Heart right ventricle (tissue), 16 donors: ENCODE results near the gene CST7. TPM values are rescaled to one million over a fixed set of nuclear protein-coding genes. Genes with fewer than 3 reads are reported as not detected.

Source experiments
- ATAC-seq, 8 donors: fragments of 200-7000 bp; cut with Tn5 transposase; one replicate each; pipeline ENCODE4 v1.9.1; 2020; ENCODE audit warnings: mild to moderate bottlenecking in 8 of 8, moderate library complexity in 8 of 8, moderate number of reproducible peaks in 1 of 8
- DNase-seq, 2 donors: peaks; one replicate each; pipeline ENCODE4 v3.0.0-alpha.2; 2020
- H3K27ac ChIP-seq, 10 donors: fragments of 200-600 bp; sonication (generic) in 2 of 10; one replicate each; pipeline versions ENCODE4 v1.5.0 to v1.8.0; 2020 to 2022; ENCODE audit warnings: mild to moderate bottlenecking in 3 of 10
- H3K27me3 ChIP-seq, 7 donors: fragments of 200-600 bp; one replicate each; pipeline ENCODE4 v1.8.0; 2021 to 2022; ENCODE audit warnings: mild to moderate bottlenecking in 2 of 7
- H3K36me3 ChIP-seq, 9 donors: fragments of 200-600 bp; sonication (generic) in 1 of 9; one replicate each; pipeline versions ENCODE4 v1.5.0 to v1.8.0; 2020 to 2022; ENCODE audit warnings: mild to moderate bottlenecking in 2 of 9
- H3K4me1 ChIP-seq, 9 donors: fragments of 200-600 bp; sonication (generic) in 1 of 9; one replicate each; pipeline versions ENCODE4 v1.5.0 to v1.8.0; 2020 to 2022; ENCODE audit warnings: mild to moderate bottlenecking in 4 of 9
- H3K4me3 ChIP-seq, 10 donors: fragments of 200-600 bp; sonication (generic) in 2 of 10; one replicate each; pipeline versions ENCODE4 v1.5.0 to v1.8.0; 2020 to 2022; ENCODE audit warnings: mild to moderate bottlenecking in 7 of 10, moderate library complexity in 2 of 10
- H3K9me3 ChIP-seq, 11 donors: fragments of 200-600 bp in 10 of 11; sonication (generic) in 2 of 11; one replicate each; pipeline versions ENCODE4 v1.5.0 to v1.8.0; 2013 to 2022; ENCODE audit warnings: mild to moderate bottlenecking in 2 of 11, control low read depth in 1 of 11, moderate library complexity in 1 of 11
- CTCF ChIP-seq, 9 donors: fragments of 200-600 bp; sonication (generic) in 2 of 9; IDR thresholded peaks; one replicate each; pipeline versions ENCODE4 v1.5.0 to v1.8.0; 2021 to 2022; ENCODE audit warnings: antibody characterized with exemption in 9 of 9, mild to moderate bottlenecking in 5 of 9, moderate library complexity in 1 of 9
- WGBS, 2 donors: extraction: QIAGEN DNeasy Blood & Tissue Kit; methylation state at CpG; one replicate each; pipeline ENCODE4 v1.1.7; 2013; ENCODE audit warnings: inconsistent platforms in 1 of 2; 5-methylcytosine and 5-hydroxymethylcytosine counted together
- intact Hi-C, 10 donors: fragments of 100-400 bp; cut with DNase I; formaldehyde crosslinking; loops; one replicate each; pipeline versions ENCODE4 v1.11.1 to v1.14.2; 2022
- polyA plus RNA-seq, 2 donors: library from polyadenylated mRNA; stranded (reverse); fragments of 200-250 nt; gene quantifications; one replicate each; pipeline ENCODE4 v1.2.3, GENCODE V29; 2013
- total RNA-seq, 10 donors: library from RNA; stranded (reverse); fragmentation: NEBNext Ultra II Directional in 3 of 10; extraction: Animal tissue kit (Norgen Biotek cat#: 25700) in 3 of 10; gene quantifications; one replicate each; pipeline versions ENCODE4 v1.2.1 to v1.2.4, GENCODE V29; 2021 to 2023
- donor health status: Arrhythmogenic right ventricular cardiomyopathy.
- donor health status: ischemic (EF 13 %, LVEDD 7.1; RV severe dilation, severe dysfunction).
- donor health status: healthy with polysubstance abuse.
- donor health status: DM: no; HTN: yes; CAD: no.
- donor health status: DM: no; HTN: no; CAD: no.
- donor health status: ischemic (EF 25% LVEDD 6.9; RV normal size, moderate dysfunction).
- donor health status: ischemic (EF 25% LVEDD 5.7; RV mildly dilated, moderate dysfunction).
- donor health status: healthy.
- donor health status: DM: yes; HTN: yes; CAD: no.
- donor health status: Ischemic cardiomyopathy.
- donor health status: ischemic (EF 35%, LVEDD 5.7; RV mildly dilated, moderate dysfunction).
- donor health status: nonischemic (EF 11% LVEDD 7.7; RV severe dilation, severe dysfunction).
- donor health status: DM: yes; HTN: yes; CAD: no.
- donor health status: PGD.
- donor health status: ischemic (EF 29% LVEDD 5.4; RV normal size, mild dysfunction).
- donor health status: nonischemic (EF 23%, LVEDD 6.1; RV moderate dilation, normal function).

CST7 gene
- total and polyA plus RNA-seq, 12 donors = 0.28 to 10.0 (median 1.1) TPM; not detected in 2

- H3K4me1 ChIP-seq = peaks cover 0 to 95% (median 34%) of the 10 kb centered on the region in 9 donors
- TF ChIP-seq CTCF (IDR thresholded peaks at IDR 0.05) = no peak
- intact Hi-C loops = no loop called here
- no peaks in the 10 kb centered on the region for H3K9me3 ChIP-seq
- H3K36me3 ChIP-seq = peaks cover 0 to 16% (median 0%) of the 10 kb centered on the region in 9 donors
- DNase-seq (no peak), ATAC-seq (no peak)
- H3K27me3 ChIP-seq = no peaks in the 10 kb centered on the region
- H3K4me3 ChIP-seq = no peak overlapping the region
- 88 to 96% methylated on average over 2 of the region's 2 CpGs for WGBS, 2 donors
- no peak overlapping the region for H3K27ac ChIP-seq
Measured at GRCh38 chr20:24987244-24987643, 38.2 kb downstream of the CST7 start.

DNA sequence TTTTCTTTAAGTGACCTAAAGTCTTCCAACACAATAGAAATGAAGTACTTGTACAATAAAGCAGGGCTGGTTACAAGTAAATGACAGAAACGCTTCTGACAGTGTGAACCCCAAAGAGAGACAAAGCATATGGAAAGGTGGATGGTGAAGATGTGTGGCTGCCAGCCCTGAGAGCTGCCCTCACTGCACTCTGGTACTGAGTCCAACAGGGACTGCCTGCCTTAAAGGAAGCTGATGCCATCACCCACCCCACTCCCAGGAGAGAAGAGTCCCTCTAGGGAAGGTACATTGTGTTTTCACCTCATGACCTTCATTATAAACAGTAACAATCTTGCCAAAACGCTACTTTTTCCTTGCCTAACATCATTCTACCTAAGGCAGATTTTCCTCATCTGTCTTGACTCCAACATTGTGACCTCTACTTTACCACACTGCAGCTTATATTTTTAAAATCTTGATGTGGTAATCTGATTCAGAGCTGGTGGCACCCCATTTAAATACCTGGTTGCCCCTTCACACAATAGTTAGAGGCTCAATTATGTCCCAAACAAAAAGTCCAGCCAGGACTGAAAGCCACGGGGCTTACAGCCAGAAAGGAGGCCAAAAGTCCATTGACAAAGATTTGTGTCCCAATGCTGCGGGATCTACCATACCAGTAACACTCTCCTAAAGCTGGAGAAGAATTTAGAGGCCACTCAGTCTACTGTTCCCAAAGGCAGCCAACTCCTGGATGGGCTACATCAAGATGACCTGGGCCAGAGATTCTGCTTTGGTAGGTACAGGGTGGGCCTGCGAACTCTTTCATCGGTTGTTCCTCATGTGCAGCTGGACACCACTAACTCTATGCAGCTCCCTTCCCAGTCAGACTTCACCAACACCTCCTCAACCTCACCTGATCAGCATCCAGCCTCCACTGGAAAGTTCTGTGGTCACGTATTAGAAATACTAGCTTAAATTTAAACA lies 39.1 kb downstream of the CST7 start:
- Histone ChIP-seq H3K36me3 (peaks cover 0 to 9% (median 0%) of the 10 kb centered on the region in 9 donors), H3K27me3 (no peaks in the 10 kb centered on the region), H3K9me3 (no peaks in the 10 kb centered on the region), H3K27ac (peak overlapping the region in 1 of 10 donors; percentile 16), H3K4me1 (peaks cover 0 to 88% (median 37%) of the 10 kb centered on the region in 9 donors), H3K4me3 (no peak overlapping the region)
- intact Hi-C loops = no loop called here
- DNase-seq (no peak), ATAC-seq (no peak)
- WGBS, 2 donors = 90 to 94% methylated on average over 7 of the region's 7 CpGs
- no peak for TF ChIP-seq CTCF (IDR thresholded peaks at IDR 0.05)

DNA sequence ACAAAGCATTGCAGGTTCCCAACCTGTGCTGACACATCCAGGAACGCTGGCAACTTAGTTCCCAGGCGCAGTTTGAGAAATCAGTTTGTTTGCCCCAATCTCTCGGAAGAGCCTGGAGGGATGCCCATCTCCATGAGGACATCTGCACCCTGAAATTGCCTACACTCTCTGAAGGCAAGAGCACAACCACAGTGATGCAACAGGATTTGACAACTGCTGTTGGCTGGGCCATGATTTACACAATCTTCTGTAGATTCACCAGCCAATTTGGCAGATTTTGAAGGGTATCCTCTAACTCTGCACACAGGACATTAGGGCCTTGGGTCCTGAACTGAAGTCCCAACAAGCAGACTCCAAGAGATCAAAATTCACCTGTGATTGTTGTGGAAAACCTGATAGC lies 40.1 kb downstream of the CST7 start:
- DNase-seq (no peak), ATAC-seq (no peak)
- Histone ChIP-seq H3K9me3 (no peaks in the 10 kb centered on the region), H3K4me3 (no peak overlapping the region), H3K36me3 (no peaks in the 10 kb centered on the region), H3K27me3 (no peaks in the 10 kb centered on the region), H3K4me1 (peaks cover 2 to 88% (median 41%) of the 10 kb centered on the region in 9 donors), H3K27ac (peak overlapping the region in 1 of 10 donors; percentile 16)
- intact Hi-C loops = no loop called here
- no peak for TF ChIP-seq CTCF (IDR thresholded peaks at IDR 0.05)
- 93 to 97% methylated on average over 3 of the region's 3 CpGs for WGBS, 2 donors

GRCh38 chr20:24990810-24991252 lies 41.8 kb downstream of the CST7 start:
- intact Hi-C loops = loop anchor here in 8 of 10 donors (5.0 to 10.0 kb wide), 8 partner anchors 184 to 406 kb away; partner anchors contain the start of genes ABHD12 (in 3 of the 8) and PYGB (in 1 of the 8)
- peak overlapping the region in 2 of 10 donors; percentile 89 to 93 for H3K4me3 ChIP-seq
- no peak for ATAC-seq

More at GRCh38 chr20:24990810-24991252, 41.8 kb downstream of the CST7 start:
- no peak for DNase-seq
- H3K4me1 ChIP-seq = peaks cover 5 to 87% (median 45%) of the 10 kb centered on the region in 9 donors
- no peaks in the 10 kb centered on the region for H3K36me3 ChIP-seq
- no peak for TF ChIP-seq CTCF (IDR thresholded peaks at IDR 0.05)
- WGBS, 2 donors = 91 to 93% methylated on average over 2 of the region's 2 CpGs
- H3K27me3 ChIP-seq = no peaks in the 10 kb centered on the region
- peak overlapping the region in 1 of 10 donors; percentile 93 for H3K27ac ChIP-seq
- no peaks in the 10 kb centered on the region for H3K9me3 ChIP-seq
